HT1080 (cell line): ENCODE results near the gene GAPT. TPM values are rescaled to one million over a fixed set of nuclear protein-coding genes. Genes with fewer than 3 reads are reported as not detected.

Experiments used
- DNase-seq: peaks from one replicate; pipeline ENCODE4 v3.0.0-alpha.2; 2015; ENCODE audit warnings: low read depth
- total RNA-seq: library from RNA; depleted of rRNA; stranded (reverse); fragments of >200 nt; shearing (Covaris generic); gene quantifications from 2 replicates; pipeline ENCODE4 v1.2.3, GENCODE V29; 2014

GAPT gene
- total RNA-seq, 1 experiment from 2014 or later = not detected

GRCh38 chr5:58460732-58461286 lies 30.4 kb upstream of the GAPT start:
- DNase-seq = peak; percentile 85

DNA sequence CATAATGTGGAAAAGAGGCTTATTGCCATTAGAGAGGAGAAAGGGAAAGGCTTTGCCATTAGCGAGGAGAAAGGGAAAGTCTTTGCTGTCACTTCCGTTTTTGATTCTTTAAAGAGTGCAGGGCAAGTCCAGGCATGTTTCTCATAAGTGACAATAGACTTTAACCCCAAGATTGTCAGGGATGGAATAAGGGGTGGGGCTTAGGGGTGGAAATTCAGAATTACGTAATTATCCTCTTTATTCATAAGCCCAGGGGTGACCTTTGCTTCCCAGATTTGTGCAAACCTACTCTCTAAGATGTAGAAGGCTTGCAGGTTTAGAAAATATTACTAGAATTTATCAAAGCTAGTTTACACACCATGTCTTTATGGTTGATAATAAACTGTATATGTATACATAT lies 29.1 kb upstream of the GAPT start:
- DNase-seq = no peak

DNA sequence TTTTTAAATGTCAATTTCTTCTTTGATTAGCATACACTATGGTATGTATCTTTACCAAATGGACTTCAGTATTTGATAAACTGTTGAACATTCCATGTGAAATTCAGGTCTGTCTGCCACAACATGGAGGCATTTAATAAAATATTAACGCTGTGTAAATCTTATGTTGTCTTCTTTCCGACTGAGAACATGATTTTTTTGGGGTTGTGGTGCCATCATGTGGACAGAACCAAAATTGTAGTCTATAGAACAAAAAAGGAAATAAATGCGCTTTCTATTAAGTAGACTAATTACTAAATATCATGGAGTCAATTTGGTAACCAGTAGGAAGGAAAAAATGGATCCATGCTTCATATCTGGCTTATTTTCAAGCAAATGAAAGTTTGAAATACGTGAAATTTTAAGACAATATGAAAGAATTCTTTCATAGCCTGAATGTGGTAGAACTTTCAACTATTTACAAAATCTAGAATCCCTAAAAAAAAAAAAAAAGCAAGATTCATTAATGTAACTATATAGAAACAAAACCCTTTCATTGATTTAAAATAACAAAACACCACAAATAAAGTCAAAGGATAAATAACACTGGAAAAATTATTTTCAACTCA lies 28.5 kb upstream of the GAPT start:
- peak; percentile 61 for DNase-seq

DNA sequence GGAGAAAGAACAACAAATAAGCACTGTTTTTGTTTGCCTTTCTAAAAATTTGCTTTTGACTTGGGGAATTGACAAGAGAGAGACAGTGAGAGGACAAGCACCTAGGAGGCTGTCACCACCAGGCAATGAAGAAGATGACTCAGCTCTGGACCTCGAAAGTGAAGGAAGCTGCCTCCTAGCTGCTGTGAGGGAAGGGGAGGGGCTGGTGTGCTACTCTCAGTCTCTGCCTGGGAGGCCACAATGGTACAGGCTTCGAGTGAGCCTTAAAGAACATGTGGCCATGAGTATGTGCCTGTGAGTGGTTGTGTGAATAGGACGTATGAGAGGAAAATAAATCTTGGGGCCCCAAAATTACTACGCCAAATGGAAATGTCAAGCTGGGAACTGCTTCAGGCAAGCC lies 24.3 kb upstream of the GAPT start:
- DNase-seq = peak; percentile 69

- DNase-seq = no peak
Observed at GRCh38 chr5:58469896-58470295, 21.3 kb upstream of the GAPT start.

DNA sequence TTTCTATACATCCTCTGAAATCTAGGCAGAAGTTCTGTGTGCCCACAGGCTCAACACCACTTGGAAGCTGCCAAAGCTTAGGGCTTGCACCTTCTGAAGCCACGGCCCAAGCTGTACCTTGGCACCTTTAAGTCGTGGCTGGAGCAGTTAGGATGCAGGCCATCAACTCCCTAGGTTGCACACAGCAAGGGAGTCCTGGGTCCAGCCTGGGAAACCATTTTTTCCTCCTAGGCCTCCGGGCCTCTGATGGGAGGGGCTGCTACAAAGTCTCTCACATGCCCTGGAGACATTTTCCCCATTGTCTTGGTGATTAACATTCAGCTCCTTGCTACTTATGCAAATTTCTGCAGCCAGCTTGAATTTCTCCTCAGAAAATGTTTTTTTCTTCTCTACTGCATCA lies 15.8 kb upstream of the GAPT start:
- no peak for DNase-seq

- DNase-seq = no peak
Observed at GRCh38 chr5:58477760-58478376, 13.4 kb upstream of the GAPT start.

GRCh38 chr5:58481066-58481676 lies 10.1 kb upstream of the GAPT start:
- DNase-seq = no peak

- DNase-seq = no peak
Observed at GRCh38 chr5:58481828-58482227, 9.4 kb upstream of the GAPT start.

GRCh38 chr5:58482536-58482935 lies 8.7 kb upstream of the GAPT start:
- DNase-seq = no peak

DNA sequence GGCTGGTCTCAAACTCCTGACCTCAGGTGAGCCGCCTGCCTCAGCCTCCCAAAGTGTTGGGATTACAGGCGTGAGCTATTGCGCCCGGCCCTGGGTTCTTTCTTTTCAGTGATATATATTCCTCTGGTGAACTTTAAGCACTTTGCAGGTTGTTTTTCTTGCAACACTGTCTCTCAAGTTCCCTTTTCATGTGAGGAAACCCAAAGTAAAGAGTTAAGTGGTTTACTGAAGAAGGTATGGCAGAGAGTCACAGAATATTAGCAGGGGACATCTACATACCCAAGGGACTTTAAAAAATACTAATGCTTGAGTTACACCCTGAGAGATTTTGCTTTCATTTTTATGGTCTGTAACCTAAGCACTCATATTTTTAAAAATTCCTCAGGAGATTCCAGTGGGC lies 6.7 kb upstream of the GAPT start:
- no peak for DNase-seq

DNA sequence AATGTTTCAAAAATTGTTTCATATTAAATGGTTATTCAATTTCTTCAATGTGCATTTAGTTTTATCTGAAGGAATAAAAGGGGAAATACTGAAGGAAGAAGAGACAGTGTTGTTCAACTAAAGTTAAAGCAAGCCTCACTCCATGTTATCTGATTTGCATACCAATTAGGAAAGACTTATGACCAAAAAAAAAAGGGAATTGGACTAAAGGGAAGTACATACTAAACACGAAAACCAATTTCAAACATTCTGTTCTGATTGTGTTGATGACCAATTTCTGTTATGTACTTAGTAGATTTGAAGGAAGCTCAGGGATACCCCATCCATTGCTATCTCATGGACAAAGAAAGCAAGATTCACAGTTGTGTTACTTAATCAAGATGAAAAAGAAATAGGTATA lies 4.9 kb upstream of the GAPT start:
- DNase-seq = no peak

- DNase-seq = no peak
Observed at GRCh38 chr5:58490402-58491050, 709 bp upstream of the GAPT start.

DNA sequence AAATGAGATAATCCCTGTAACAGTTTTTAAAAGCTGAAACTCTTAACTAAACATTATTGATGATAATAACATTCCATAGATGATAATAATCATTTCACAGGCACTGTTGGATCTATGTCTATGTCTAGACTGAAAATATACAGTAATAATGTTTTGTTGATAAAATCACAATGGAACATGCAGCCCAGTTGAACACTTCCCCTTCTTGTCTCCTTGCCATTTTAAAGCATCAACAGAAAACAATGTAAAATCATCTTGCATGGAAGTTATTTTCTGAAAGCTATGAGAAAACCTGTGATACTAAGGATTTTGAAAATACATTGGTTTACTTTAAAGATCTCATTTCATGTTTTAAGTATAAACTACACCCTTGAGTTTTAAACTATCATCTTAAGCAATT lies 1.9 kb downstream of the GAPT start:
- DNase-seq = no peak

DNA sequence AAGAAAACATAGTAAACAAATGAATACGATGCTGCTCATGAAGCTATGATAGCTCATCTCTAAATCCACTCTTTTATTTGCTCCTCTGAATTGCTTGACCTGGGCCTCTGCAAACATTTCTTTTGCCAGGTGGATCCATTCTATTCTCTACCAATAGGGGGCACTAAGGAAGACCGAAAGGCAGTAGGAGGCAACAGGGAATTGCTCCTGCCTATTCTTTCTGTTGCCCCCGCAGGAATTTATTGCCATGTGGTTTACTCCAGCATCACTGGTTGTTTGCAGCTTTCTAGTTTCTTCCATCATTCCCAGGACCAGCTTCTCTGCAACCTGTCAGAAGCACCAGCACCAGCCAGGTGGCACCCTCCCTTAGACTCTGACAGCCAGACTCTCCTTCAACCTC lies 5.3 kb downstream of the GAPT start:
- no peak for DNase-seq

DNA sequence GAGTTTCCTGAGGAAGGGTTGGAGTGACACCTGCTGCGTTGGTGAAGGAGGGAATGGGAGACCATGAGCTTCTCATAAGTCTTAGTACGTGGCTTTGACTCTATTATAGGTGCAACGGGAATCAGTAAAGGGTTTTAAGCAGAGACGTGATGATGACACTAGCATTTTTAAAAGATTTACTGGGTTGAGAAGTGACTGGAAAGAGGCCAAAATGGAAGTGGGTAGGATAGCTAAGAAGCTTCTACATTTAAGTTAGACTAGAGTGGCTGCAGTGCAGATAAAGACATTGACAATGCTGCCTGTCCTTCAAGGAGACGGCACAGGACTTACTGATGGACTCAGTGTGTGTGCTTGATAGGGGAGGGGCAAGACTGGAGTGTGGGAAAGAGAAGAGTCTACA lies 6.2 kb downstream of the GAPT start:
- no peak for DNase-seq

DNA sequence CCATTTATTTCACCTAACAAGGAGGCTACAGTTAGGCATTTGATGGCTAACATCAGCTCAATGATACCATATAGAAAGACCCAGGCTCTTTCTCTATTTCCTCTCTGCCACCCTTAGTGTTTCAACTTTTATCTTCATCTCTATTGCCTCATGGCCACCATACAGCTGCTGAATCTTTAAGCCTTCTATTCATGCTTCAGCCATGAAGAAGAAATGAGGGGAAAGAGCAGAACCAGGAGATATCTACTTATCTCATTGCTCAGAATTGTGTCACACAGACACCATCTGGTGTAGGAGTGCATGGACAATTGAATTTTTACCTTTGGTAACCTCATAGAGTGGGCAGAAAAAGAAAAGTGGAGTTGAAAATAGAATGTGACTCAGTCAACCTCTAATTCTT lies 6.7 kb downstream of the GAPT start:
- DNase-seq = no peak

GRCh38 chr5:58498340-58498942 lies 7.2 kb downstream of the GAPT start:
- no peak for DNase-seq

DNA sequence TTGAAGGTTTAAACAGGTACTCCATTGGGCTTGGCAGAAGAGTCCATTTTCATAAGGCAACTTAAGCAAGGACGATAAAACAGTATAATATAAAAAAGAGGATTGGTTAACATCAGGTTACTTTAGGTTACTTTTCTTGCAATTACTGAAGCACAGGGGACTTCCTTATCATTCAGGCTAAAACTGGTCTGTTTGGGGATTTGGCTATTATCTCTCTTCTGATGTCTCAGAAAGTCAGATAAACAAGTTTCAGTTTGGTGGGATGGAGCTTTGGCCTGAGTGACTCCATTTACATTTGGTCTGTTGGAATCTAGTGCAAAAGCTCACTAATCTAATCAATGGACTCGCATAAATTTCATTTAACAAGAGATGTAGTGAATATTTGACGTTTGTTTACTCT lies 8.0 kb downstream of the GAPT start:
- no peak for DNase-seq

DNA sequence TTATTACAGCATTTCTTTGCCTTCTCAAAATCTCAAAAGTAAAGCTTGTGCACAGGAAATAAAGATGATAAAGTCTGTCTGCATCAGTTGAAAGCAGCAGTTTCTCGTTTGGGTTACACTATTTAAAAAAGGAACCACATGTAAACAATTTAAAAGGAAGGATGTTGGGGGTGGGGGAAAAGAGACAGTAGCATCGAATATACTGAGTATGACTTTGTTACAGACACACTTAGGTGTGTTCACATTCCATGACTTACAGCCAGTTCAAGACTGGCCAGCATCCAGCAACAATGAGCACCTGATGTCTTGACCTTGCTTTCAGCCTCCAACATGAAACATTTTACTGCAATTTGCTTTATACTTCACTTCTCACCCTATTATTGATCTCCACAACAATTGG lies 8.7 kb downstream of the GAPT start:
- no peak for DNase-seq

GRCh38 chr5:58501778-58502417 lies 10.7 kb downstream of the GAPT start:
- no peak for DNase-seq
